GM19452 (cell line): ENCODE data around the gene HS6ST1.

Source experiments
- ATAC-seq: cut with Tn5 transposase; IDR thresholded peaks from one replicate; pipeline ENCODE4 v1.9.1; 2021; ENCODE audit not compliant: unreplicated experiment

HS6ST1 gene

GRCh38 chr2:128348701-128349100 lies 30.0 kb upstream of the HS6ST1 start:
- no peak for ATAC-seq

- ATAC-seq, result no peak
Observed at GRCh38 chr2:128347701-128348539, 29.3 kb upstream of the HS6ST1 start.

GRCh38 chr2:128347171-128347558 lies 28.5 kb upstream of the HS6ST1 start:
- no peak for ATAC-seq

- no peak for ATAC-seq
Observed at GRCh38 chr2:128346291-128347170, 27.9 kb upstream of the HS6ST1 start.

- ATAC-seq, result no peak
Observed at GRCh38 chr2:128345436-128346165, 26.9 kb upstream of the HS6ST1 start.

GRCh38 chr2:128344101-128344500 lies 25.4 kb upstream of the HS6ST1 start:
- no peak for ATAC-seq

GRCh38 chr2:128343459-128343858 lies 24.8 kb upstream of the HS6ST1 start:
- ATAC-seq, result no peak

GRCh38 chr2:128342550-128342949 lies 23.9 kb upstream of the HS6ST1 start:
- ATAC-seq, result no peak

- no peak for ATAC-seq
Observed at GRCh38 chr2:128341621-128342020, 23.0 kb upstream of the HS6ST1 start.

GRCh38 chr2:128332091-128332634 lies 13.5 kb upstream of the HS6ST1 start:
- ATAC-seq, result no peak

- no peak for ATAC-seq
Observed at GRCh38 chr2:128330583-128330982, 11.9 kb upstream of the HS6ST1 start.

GRCh38 chr2:128329607-128330006 lies 10.9 kb upstream of the HS6ST1 start:
- no peak for ATAC-seq

GRCh38 chr2:128327180-128327964 lies 8.7 kb upstream of the HS6ST1 start:
- ATAC-seq, result no peak

GRCh38 chr2:128326346-128326745 lies 7.7 kb upstream of the HS6ST1 start:
- no peak for ATAC-seq

- ATAC-seq, result no peak
Observed at GRCh38 chr2:128325611-128326181, 7.0 kb upstream of the HS6ST1 start.

GRCh38 chr2:128324897-128325410 lies 6.3 kb upstream of the HS6ST1 start:
- ATAC-seq, result no peak

- ATAC-seq, result no peak
Observed at GRCh38 chr2:128324008-128324896, 5.6 kb upstream of the HS6ST1 start.

- no peak for ATAC-seq
Observed at GRCh38 chr2:128323555-128323931, 4.9 kb upstream of the HS6ST1 start.
